Heart left ventricle (tissue), 16 donors: ENCODE measurements around the gene GATA3. TPM values are rescaled to one million over a fixed set of nuclear protein-coding genes. Genes with fewer than 3 reads are reported as not detected.

Experiments used
- ATAC-seq, 4 donors: fragments of 200-7000 bp; cut with Tn5 transposase; one replicate each; pipeline ENCODE4 v1.9.1; 2020 to 2022; ENCODE audit warnings: moderate library complexity in 4 of 4, mild to moderate bottlenecking in 3 of 4, moderate number of reproducible peaks in 1 of 4
- DNase-seq, 5 donors: peaks; one replicate each; pipeline ENCODE4 v3.0.0-alpha.2; 2020
- H3K27ac ChIP-seq, 12 donors: fragments of 200-600 bp; sonication (generic) in 4 of 12; one replicate each; pipeline versions ENCODE4 v1.5.0 to v1.8.0; 2016 to 2022; ENCODE audit warnings: mild to moderate bottlenecking in 2 of 12
- H3K27me3 ChIP-seq, 9 donors: fragments of 200-600 bp; sonication (generic) in 2 of 9; one replicate each; pipeline versions ENCODE4 v1.5.1 to v1.8.0; 2016 to 2022; ENCODE audit warnings: mild to moderate bottlenecking in 3 of 9
- H3K36me3 ChIP-seq, 9 donors: fragments of 200-600 bp; sonication (generic) in 2 of 9; one replicate each; pipeline versions ENCODE4 v1.5.0 to v1.8.0; 2018 to 2022; ENCODE audit warnings: mild to moderate bottlenecking in 2 of 9
- H3K4me1 ChIP-seq, 12 donors: fragments of 200-600 bp; sonication (generic) in 4 of 12; one replicate each; pipeline versions ENCODE4 v1.5.0 to v1.8.0; 2016 to 2022; ENCODE audit warnings: mild to moderate bottlenecking in 3 of 12
- H3K4me3 ChIP-seq, 12 donors: fragments of 200-600 bp; sonication (generic) in 4 of 12; one replicate each; pipeline versions ENCODE4 v1.5.0 to v1.8.0; 2017 to 2022; ENCODE audit warnings: mild to moderate bottlenecking in 9 of 12, moderate library complexity in 4 of 12
- H3K9me3 ChIP-seq, 12 donors: fragments of 200-600 bp; sonication (generic) in 4 of 12; one replicate each; pipeline versions ENCODE4 v1.5.0 to v1.8.0; 2016 to 2022; ENCODE audit warnings: mild to moderate bottlenecking in 1 of 12
- CTCF ChIP-seq, 12 donors: fragments of 200-600 bp; sonication (generic) in 4 of 12; IDR thresholded peaks; one replicate each; pipeline versions ENCODE4 v1.5.0 to v1.8.0; 2018 to 2022; ENCODE audit warnings: antibody characterized with exemption in 12 of 12, mild to moderate bottlenecking in 5 of 12
- POLR2A ChIP-seq, 2 donors: fragments of 450-650 bp; IDR thresholded peaks; one replicate each; pipeline ENCODE4 v1.6.1; 2017; ENCODE audit warnings: antibody characterized with exemption in 2 of 2, mild to moderate bottlenecking in 2 of 2, moderate library complexity in 2 of 2
- whole genome bisulfite sequencing, 4 donors: extraction: QIAGEN DNeasy Blood & Tissue Kit in 2 of 4; methylation state at CpG; one replicate each; pipeline versions ENCODE4 v1.1.5 to v1.1.7; 2013 to 2018; 5-methylcytosine and 5-hydroxymethylcytosine counted together
- intact Hi-C, 10 donors: fragments of 100-400 bp; cut with DNase I; formaldehyde crosslinking; loops; one replicate each; pipeline versions ENCODE4 v1.11.1 to v1.14.2; 2022
- polyA plus RNA-seq, 2 donors: library from polyadenylated mRNA; stranded (reverse); fragments of 200-250 nt; gene quantifications; one replicate each; pipeline ENCODE4 v1.2.3, GENCODE V29; 2013
- total RNA-seq, 9 donors: library from RNA; depleted of rRNA in 2 of 9; stranded (reverse); fragments of >200 nt in 2 of 9; fragmentation: NEBNext Ultra II Directional in 3 of 9; extraction: Animal tissue kit (Norgen Biotek cat#: 25700) in 3 of 9; gene quantifications; one replicate each; pipeline versions ENCODE4 v1.1.0 to v1.2.4, GENCODE V29; 2016 to 2023
- donor health status: ischemic (EF 13 %, LVEDD 7.1; RV severe dilation, severe dysfunction).
- donor health status: healthy with polysubstance abuse.
- donor health status: DM: no; HTN: yes; CAD: no.
- donor health status: DM: no; HTN: no; CAD: no.
- donor health status: ischemic (EF 25% LVEDD 6.9; RV normal size, moderate dysfunction).
- donor health status: ischemic (EF 25% LVEDD 5.7; RV mildly dilated, moderate dysfunction).
- donor health status: healthy.
- donor health status: DM: yes; HTN: yes; CAD: no.
- donor health status: ischemic (EF 35%, LVEDD 5.7; RV mildly dilated, moderate dysfunction).
- donor health status: nonischemic (EF 11% LVEDD 7.7; RV severe dilation, severe dysfunction).
- donor health status: DM: yes; HTN: yes; CAD: no.
- donor health status: PGD.
- donor health status: ischemic (EF 29% LVEDD 5.4; RV normal size, mild dysfunction).
- donor health status: nonischemic (EF 23%, LVEDD 6.1; RV moderate dilation, normal function).

Gene GATA3
- total and polyA plus RNA-seq, 11 donors: 0.71 to 3.4 (median 1.4) TPM

GRCh38 chr10:8122611-8123369, 68.3 kb downstream of the GATA3 start:
- TF ChIP-seq POLR2A (IDR thresholded peaks at IDR 0.05) (no peak), CTCF (IDR thresholded peaks at IDR 0.05) (no peak)
- H3K36me3 ChIP-seq: no peaks in the 10 kb centered on the region
- H3K4me3 ChIP-seq: no peak overlapping the region
- 77 to 83% (median 81%) methylated on average over 7 of the region's 7 CpGs for WGBS, 4 donors
- H3K9me3 ChIP-seq: no peaks in the 10 kb centered on the region
- no peaks in the 10 kb centered on the region for H3K4me1 ChIP-seq
- ATAC-seq (no peak), DNase-seq (no peak)
- peaks cover 0 to 3% (median 0%) of the 10 kb centered on the region in 9 donors for H3K27me3 ChIP-seq
- H3K27ac ChIP-seq: no peak overlapping the region
- intact Hi-C loops: no loop called here

- 95 to 98% (median 97%) methylated on average over 2 of the region's 2 CpGs for WGBS, 4 donors
- intact Hi-C loops: no loop called here
- H3K4me1 ChIP-seq: no peaks in the 10 kb centered on the region
- H3K9me3 ChIP-seq: no peaks in the 10 kb centered on the region
- H3K4me3 ChIP-seq: no peak overlapping the region
- no peak for DNase-seq
- ATAC-seq: no peak
- peaks cover 0 to 3% (median 0%) of the 10 kb centered on the region in 9 donors for H3K27me3 ChIP-seq
- H3K27ac ChIP-seq: no peak overlapping the region
- TF ChIP-seq CTCF (IDR thresholded peaks at IDR 0.05) (no peak), POLR2A (IDR thresholded peaks at IDR 0.05) (no peak)
- H3K36me3 ChIP-seq: no peaks in the 10 kb centered on the region
These were observed 69.9 kb downstream of the GATA3 start for GRCh38 chr10:8124436-8124835.

Other genes starting within 250 kb of the GATA3 start
- 10 to 100 TPM in 6 of 9 donors, 1 to 10 TPM in 3; 5.9 to 14.0 (median 12.4) TPM for gene TAF3, start 236.2 kb upstream of the GATA3 start, total RNA-seq
- 1 to 10 TPM; 5.7 to 6.8 TPM for gene TAF3, start 236.2 kb upstream of the GATA3 start, polyA plus RNA-seq